MCF 10A (cell line): ENCODE measurements around the gene MAGOH. TPM values are rescaled to one million over a fixed set of nuclear protein-coding genes. Genes with fewer than 3 reads are reported as not detected.

ENCODE experiments used
- BruUV-seq: library from RNA; stranded (reverse); fragments of 400-500 nt; replicated peaks from 2 replicates; lab custom pipeline; 2021; lab: Mats Ljungman, UMichigan
- CTCF ChIA-PET: fragments of 300-600 bp; sonication (Branson Sonifier 250); formaldehyde crosslinking; extraction: SDS; loops from one replicate; lab custom pipeline; 2021; ENCODE audit warnings: antibody characterized with exemption, inconsistent platforms; lab: Yijun Ruan, JAX
- POLR2A ChIA-PET: fragments of 300-600, 350-650 bp; sonication (Branson Sonifier 250); formaldehyde crosslinking; extraction: SDS; loops from one replicate; lab custom pipeline; 2020; ENCODE audit warnings: antibody characterized with exemption, inconsistent platforms; lab: Yijun Ruan, JAX
- DNase-seq: peaks from one replicate; pipeline ENCODE4 v3.0.0-alpha.2; 2018; ENCODE audit not compliant: unreplicated experiment
- H3K27ac Mint-ChIP-seq: one replicate; pipeline ENCODE4 v1.8.0; 2022; ENCODE audit warnings: mild to moderate bottlenecking, low read depth, mixed read lengths; ENCODE audit not compliant: unreplicated experiment
- H3K27me3 Mint-ChIP-seq: one replicate; pipeline ENCODE4 v1.8.0; 2022; ENCODE audit warnings: mixed read lengths; ENCODE audit not compliant: insufficient read depth, unreplicated experiment
- H3K36me3 Mint-ChIP-seq: one replicate; pipeline ENCODE4 v1.8.0; 2022; ENCODE audit warnings: mild to moderate bottlenecking, moderate library complexity, mixed read lengths; ENCODE audit not compliant: insufficient read depth, unreplicated experiment
- H3K4me1 Mint-ChIP-seq: one replicate; pipeline ENCODE4 v1.8.0; 2022; ENCODE audit warnings: mixed read lengths; ENCODE audit not compliant: insufficient read depth, unreplicated experiment
- H3K4me3 Mint-ChIP-seq: one replicate; pipeline ENCODE4 v1.8.0; 2022; ENCODE audit warnings: mild to moderate bottlenecking, moderate library complexity, mixed read lengths; ENCODE audit not compliant: unreplicated experiment
- H3K9me3 Mint-ChIP-seq: one replicate; pipeline ENCODE4 v1.8.0; 2022; ENCODE audit warnings: mixed read lengths; ENCODE audit not compliant: unreplicated experiment
- intact Hi-C: fragments of 100-400 bp; cut with micrococcal nuclease; formaldehyde crosslinking; loops from 2 replicates; pipeline ENCODE4 v1.14.1; 2022
- total RNA-seq: library from RNA; stranded (reverse); gene quantifications from 2 replicates; pipeline ENCODE4 v1.2.3, GENCODE V29; 2022
- TF ChIP-seq, protein P1 (sequence below): fragments of 200-600 bp; IDR thresholded peaks from one replicate; pipeline ENCODE4 v1.8.0; 2022; ENCODE audit warnings: antibody characterized with exemption, mild to moderate bottlenecking; ENCODE audit not compliant: unreplicated experiment

MAGOH gene
- total RNA-seq, 1 experiment from 2014 or later: 68.2 TPM

DNA sequence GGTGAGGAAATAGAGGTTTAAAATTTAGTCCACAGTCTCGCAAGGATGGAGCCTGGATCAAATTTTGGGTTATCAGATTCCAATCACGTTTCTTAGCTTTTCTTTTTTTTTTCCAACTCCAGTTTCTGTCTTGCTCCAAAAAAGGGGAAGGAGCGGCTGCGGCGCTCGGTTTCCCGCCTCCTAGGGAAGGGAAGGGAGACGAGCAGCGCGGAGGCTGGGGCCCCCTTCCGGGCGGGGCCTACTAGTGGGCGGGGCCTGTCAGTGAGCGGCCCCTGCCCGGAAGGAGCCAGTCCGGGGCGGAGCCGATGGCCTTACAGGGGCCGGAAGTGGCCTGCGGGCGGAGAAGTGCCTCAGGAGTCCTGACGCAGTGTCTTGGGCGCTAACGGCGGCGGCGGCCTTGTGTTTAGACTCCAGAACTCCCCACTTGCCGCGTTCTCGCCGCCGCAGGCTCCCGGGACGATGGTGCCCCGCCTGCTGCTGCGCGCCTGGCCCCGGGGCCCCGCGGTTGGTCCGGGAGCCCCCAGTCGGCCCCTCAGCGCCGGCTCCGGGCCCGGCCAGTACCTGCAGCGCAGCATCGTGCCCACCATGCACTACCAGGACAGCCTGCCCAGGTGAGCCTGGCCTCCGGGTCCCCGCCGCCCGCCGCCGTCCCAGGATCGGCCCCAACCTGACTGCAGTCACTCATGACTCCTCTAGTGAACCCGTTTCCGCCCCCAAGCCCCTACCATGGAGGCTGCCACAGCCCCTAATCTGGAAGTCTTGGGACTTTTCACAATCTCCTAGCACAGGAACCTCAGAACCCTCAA is 41.6 kb downstream of the MAGOH start, which contains the start of gene CPT2:
CPT2 (plus strand) TSS at position 340 of the 806 bp plus-strand sequence; CDS start at position 460, 120 bp downstream.
- TSS peak; percentile 32 for BruUV-seq
- POLR2A ChIA-PET: interaction anchor here (0.6 to 4.3 kb wide), 14 partner anchors 11 to 1348 kb away, joined by 3 to 49 read pairs (median 4); partner anchors contain the start of gene CZIB
- intact Hi-C loops: no loop called here

DNA sequence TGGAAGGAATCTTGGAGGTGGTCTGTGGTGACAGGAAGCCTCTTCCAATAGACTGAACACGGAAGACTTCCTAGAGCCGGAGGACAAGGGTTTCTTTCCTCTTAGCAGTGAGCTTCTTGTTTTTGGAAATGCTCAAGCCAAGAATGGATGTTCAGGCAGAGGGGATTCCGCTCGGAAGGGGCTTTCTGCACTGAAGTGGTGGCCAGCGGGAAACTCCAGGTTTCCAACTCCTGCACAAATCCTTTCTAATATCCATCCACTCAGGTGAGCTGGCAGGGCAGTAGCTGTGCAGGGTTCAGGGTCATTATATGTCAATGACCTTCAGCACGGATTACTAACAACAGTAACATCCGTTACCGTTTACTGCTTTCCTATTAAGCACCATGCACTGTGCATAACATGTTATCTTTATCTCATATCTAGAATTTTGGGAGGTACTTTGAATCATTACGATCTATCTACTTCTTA is 42.3 kb downstream of the MAGOH start:
- no peaks in the 10 kb centered on the region for H3K27me3 Mint-ChIP-seq
- H3K9me3 Mint-ChIP-seq: no peaks in the 10 kb centered on the region
- H3K4me1 Mint-ChIP-seq: peaks cover 20% of the 10 kb centered on the region
- CTCF ChIA-PET: interaction anchor here (0.6 to 2.7 kb wide), 6 partner anchors 9 to 277 kb away, joined by 3 to 17 read pairs (median 6); no protein-coding TSS in a partner anchor
- BruUV-seq: no TSS peak
- H3K36me3 Mint-ChIP-seq: peaks cover 2% of the 10 kb centered on the region
- peak overlapping the region; percentile 98 for H3K27ac Mint-ChIP-seq
- TF ChIP-seq, protein P1, sequence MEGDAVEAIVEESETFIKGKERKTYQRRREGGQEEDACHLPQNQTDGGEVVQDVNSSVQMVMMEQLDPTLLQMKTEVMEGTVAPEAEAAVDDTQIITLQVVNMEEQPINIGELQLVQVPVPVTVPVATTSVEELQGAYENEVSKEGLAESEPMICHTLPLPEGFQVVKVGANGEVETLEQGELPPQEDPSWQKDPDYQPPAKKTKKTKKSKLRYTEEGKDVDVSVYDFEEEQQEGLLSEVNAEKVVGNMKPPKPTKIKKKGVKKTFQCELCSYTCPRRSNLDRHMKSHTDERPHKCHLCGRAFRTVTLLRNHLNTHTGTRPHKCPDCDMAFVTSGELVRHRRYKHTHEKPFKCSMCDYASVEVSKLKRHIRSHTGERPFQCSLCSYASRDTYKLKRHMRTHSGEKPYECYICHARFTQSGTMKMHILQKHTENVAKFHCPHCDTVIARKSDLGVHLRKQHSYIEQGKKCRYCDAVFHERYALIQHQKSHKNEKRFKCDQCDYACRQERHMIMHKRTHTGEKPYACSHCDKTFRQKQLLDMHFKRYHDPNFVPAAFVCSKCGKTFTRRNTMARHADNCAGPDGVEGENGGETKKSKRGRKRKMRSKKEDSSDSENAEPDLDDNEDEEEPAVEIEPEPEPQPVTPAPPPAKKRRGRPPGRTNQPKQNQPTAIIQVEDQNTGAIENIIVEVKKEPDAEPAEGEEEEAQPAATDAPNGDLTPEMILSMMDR: no peak
- POLR2A ChIA-PET: interaction anchor here (0.6 to 4.3 kb wide), 11 partner anchors 11 to 1349 kb away, joined by 3 to 49 read pairs (median 4); partner anchors contain the start of gene CZIB
- no peak for DNase-seq
- H3K4me3 Mint-ChIP-seq: peak overlapping the region; percentile 94
- intact Hi-C loops: no loop called here

More for the DNA sequence above, 41.6 kb downstream of the MAGOH start, which contains the start of gene CPT2:
- TF ChIP-seq, protein P1: no peak
- H3K4me3 Mint-ChIP-seq: peak within 1 kb of the TSS; percentile 94
- peaks cover 24% of the 10 kb centered on the region for H3K4me1 Mint-ChIP-seq
- no peaks in the 10 kb centered on the region for H3K27me3 Mint-ChIP-seq
- no peaks in the 10 kb centered on the region for H3K9me3 Mint-ChIP-seq
- H3K36me3 Mint-ChIP-seq: peaks cover 7% of the 10 kb centered on the region
- peak; percentile 91 for DNase-seq
- H3K27ac Mint-ChIP-seq: peak within 1 kb of the TSS; percentile 98
- CTCF ChIA-PET: interaction anchor here (0.6 to 2.7 kb wide), 6 partner anchors 10 to 278 kb away, joined by 3 to 17 read pairs (median 6); no protein-coding TSS in a partner anchor

DNA sequence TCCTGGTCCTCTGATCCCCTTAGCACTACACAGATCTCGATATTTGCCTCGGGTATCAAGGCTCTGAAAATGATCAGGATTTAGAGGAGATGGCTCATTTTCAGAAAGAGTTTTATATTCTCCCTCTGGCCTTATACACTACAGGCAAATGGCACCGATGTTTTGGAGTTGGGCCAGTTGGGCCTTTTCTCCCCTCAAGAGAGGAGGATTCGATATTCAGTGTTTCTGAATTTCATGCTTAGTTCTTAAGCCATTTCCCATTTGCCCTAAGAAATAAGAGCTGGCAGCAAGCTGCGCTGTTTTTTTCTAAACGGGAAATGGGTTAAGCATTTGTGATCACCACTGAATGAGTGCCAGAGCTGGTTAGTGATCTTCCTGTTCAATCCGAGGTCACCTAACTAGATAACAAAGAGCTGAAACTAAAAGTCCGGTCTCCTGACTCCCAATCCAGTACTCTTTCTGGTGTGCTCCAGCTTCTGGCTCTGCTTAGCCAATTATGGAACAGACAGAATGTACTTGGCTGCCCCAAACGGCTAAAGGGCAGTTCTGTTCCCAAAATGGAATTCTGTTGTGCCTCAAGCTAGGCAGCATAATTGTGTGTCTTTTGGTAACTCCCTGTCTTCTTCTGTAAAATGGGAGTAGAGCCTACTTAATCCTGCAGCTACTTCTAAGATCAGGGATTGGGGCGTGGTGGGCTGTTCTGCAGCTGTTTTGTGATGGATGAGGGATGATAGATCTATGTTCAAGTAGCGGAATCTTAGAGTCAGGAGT is 42.9 kb downstream of the MAGOH start:
- H3K9me3 Mint-ChIP-seq: no peaks in the 10 kb centered on the region
- POLR2A ChIA-PET: interaction anchor here (0.9 to 4.3 kb wide), 6 partner anchors 10 to 470 kb away, joined by 3 to 49 read pairs (median 4); partner anchors contain the start of gene CZIB

More for the DNA sequence above, 42.9 kb downstream of the MAGOH start:
- TF ChIP-seq, protein P1: no peak
- H3K27ac Mint-ChIP-seq: peak overlapping the region; percentile 50
- no peaks in the 10 kb centered on the region for H3K27me3 Mint-ChIP-seq
- CTCF ChIA-PET: interaction anchor here (0.7 to 2.7 kb wide), 4 partner anchors 9 to 141 kb away, joined by 5 to 17 read pairs (median 10); no protein-coding TSS in a partner anchor
- H3K36me3 Mint-ChIP-seq: no peaks in the 10 kb centered on the region
- DNase-seq: no peak
- BruUV-seq: no TSS peak
- peaks cover 17% of the 10 kb centered on the region for H3K4me1 Mint-ChIP-seq
- H3K4me3 Mint-ChIP-seq: peak overlapping the region; percentile 94
- intact Hi-C loops: no loop called here
